ENCODE measurements around the gene CHAF1A. TPM values are rescaled to one million over a fixed set of nuclear protein-coding genes. Genes with fewer than 3 reads are reported as not detected.

CHAF1A gene
- total RNA-seq, 4 donors from 2014 or later: 8.5 to 28.9 (median 11.1) TPM

GRCh38 chr19:4409123-4409933 is 6.9 kb downstream of the CHAF1A start:
- Histone ChIP-seq H3K27me3 (no peaks in the 10 kb centered on the region), H3K36me3 (no peaks in the 10 kb centered on the region), H3K27ac (no peak overlapping the region), H3K4me3 (no peak overlapping the region), H3K9me3 (no peaks in the 10 kb centered on the region), H3K4me1 (no peaks in the 10 kb centered on the region)
- WGBS, 2 donors (ENCODE audit: low coverage in 1 of 2): 87 to 94% methylated on average over 4 to 23 of the region's 23 CpGs
- no peak for TF ChIP-seq POLR2AphosphoS5 (IDR thresholded peaks at IDR 0.05)
- TF ChIP-seq EP300 (IDR thresholded peaks at IDR 0.05; ENCODE audit: low read depth): no peak
- TF ChIP-seq, protein P1, sequence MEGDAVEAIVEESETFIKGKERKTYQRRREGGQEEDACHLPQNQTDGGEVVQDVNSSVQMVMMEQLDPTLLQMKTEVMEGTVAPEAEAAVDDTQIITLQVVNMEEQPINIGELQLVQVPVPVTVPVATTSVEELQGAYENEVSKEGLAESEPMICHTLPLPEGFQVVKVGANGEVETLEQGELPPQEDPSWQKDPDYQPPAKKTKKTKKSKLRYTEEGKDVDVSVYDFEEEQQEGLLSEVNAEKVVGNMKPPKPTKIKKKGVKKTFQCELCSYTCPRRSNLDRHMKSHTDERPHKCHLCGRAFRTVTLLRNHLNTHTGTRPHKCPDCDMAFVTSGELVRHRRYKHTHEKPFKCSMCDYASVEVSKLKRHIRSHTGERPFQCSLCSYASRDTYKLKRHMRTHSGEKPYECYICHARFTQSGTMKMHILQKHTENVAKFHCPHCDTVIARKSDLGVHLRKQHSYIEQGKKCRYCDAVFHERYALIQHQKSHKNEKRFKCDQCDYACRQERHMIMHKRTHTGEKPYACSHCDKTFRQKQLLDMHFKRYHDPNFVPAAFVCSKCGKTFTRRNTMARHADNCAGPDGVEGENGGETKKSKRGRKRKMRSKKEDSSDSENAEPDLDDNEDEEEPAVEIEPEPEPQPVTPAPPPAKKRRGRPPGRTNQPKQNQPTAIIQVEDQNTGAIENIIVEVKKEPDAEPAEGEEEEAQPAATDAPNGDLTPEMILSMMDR (IDR thresholded peaks at IDR 0.05): no peak
- no peak for TF ChIP-seq POLR2A (IDR thresholded peaks at IDR 0.05)
- intact Hi-C loops (cut with DNase I; ENCODE audit: low total_unique reads): no loop called here
- in situ Hi-C loops (cut with MboI; ENCODE audit: low pct_ligation_motif_present in 1 of 4, low pct_unique_long_range_greater_than_20kb in 1 of 4, low sequenced_read_pairs in 3 of 4): no loop called here
- DNase-seq: no peak

- in situ Hi-C loops (cut with MboI; ENCODE audit: low pct_ligation_motif_present in 1 of 4, low pct_unique_long_range_greater_than_20kb in 1 of 4, low sequenced_read_pairs in 3 of 4) (no loop called here), intact Hi-C loops (cut with DNase I; ENCODE audit: low total_unique reads) (no loop called here)
- TF ChIP-seq EP300 (IDR thresholded peaks at IDR 0.05; ENCODE audit: low read depth) (no peak), POLR2A (IDR thresholded peaks at IDR 0.05) (no peak), POLR2AphosphoS5 (IDR thresholded peaks at IDR 0.05) (no peak)
- TF ChIP-seq, protein P1 (IDR thresholded peaks at IDR 0.05): no peak
- H3K9me3 ChIP-seq: no peaks in the 10 kb centered on the region
- H3K27ac ChIP-seq: no peak overlapping the region
- WGBS, 2 donors (ENCODE audit: low coverage in 1 of 2): 82 to 99% methylated on average over 2 to 3 of the region's 3 CpGs
- peaks cover 0 to 3% (median 0%) of the 10 kb centered on the region in 4 donors for H3K4me1 ChIP-seq
- no peak overlapping the region for H3K4me3 ChIP-seq
- no peak for DNase-seq
- no peaks in the 10 kb centered on the region for H3K36me3 ChIP-seq
- H3K27me3 ChIP-seq: no peaks in the 10 kb centered on the region
Observed at GRCh38 chr19:4413588-4413987, 11.1 kb downstream of the CHAF1A start.

DNA sequence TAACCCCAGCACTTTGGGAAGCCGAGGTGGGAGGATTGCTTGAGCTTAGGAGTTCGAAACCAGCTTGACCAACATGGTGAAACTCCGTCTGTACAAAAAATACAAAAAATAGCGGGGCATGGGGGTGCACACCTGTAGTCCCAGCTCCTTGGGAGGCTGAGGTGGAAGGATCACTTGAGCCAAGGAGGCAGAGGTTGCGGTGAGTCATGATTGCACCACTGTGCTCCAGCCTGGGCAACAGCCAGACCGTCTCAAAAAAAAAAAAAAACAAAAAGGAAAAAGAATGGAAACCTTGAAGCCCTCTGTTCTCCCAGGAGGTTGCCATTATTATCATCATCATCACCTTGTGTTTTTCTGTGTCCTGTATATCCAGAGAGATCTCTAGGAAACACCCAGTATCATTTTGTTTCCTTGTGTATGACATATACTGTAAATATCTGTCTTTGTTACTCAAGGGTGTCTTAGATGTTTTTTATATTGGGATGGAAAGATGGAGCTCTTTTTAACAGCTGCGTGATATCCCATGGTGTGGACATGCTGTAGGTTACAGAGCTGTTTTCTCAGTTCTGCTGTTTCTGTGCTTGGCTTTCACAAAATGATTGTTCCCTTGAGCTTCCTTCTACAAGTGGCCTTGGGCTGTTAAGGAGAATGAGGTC is 11.8 kb downstream of the CHAF1A start:
- no peaks in the 10 kb centered on the region for H3K9me3 ChIP-seq
- no peak overlapping the region for H3K27ac ChIP-seq
- H3K4me3 ChIP-seq: no peak overlapping the region
- H3K36me3 ChIP-seq: no peaks in the 10 kb centered on the region
- H3K27me3 ChIP-seq: no peaks in the 10 kb centered on the region
- DNase-seq: no peak
- intact Hi-C loops (cut with DNase I; ENCODE audit: low total_unique reads) (no loop called here), in situ Hi-C loops (cut with MboI; ENCODE audit: low pct_ligation_motif_present in 1 of 4, low pct_unique_long_range_greater_than_20kb in 1 of 4, low sequenced_read_pairs in 3 of 4) (no loop called here)
- 91 to 98% methylated on average over 6 to 7 of the region's 7 CpGs for WGBS, 2 donors (ENCODE audit: low coverage in 1 of 2)
- TF ChIP-seq EP300 (IDR thresholded peaks at IDR 0.05; ENCODE audit: low read depth) (no peak), POLR2AphosphoS5 (IDR thresholded peaks at IDR 0.05) (no peak), POLR2A (IDR thresholded peaks at IDR 0.05) (no peak)
- TF ChIP-seq, protein P1 (IDR thresholded peaks at IDR 0.05): no peak
- H3K4me1 ChIP-seq: peaks cover 0 to 3% (median 0%) of the 10 kb centered on the region in 4 donors

- H3K4me3 ChIP-seq: no peak overlapping the region
- DNase-seq: no peak
- intact Hi-C loops (cut with DNase I; ENCODE audit: low total_unique reads) (no loop called here), in situ Hi-C loops (cut with MboI; ENCODE audit: low pct_ligation_motif_present in 1 of 4, low pct_unique_long_range_greater_than_20kb in 1 of 4, low sequenced_read_pairs in 3 of 4) (no loop called here)
- no peak overlapping the region for H3K27ac ChIP-seq
- H3K9me3 ChIP-seq: no peaks in the 10 kb centered on the region
- H3K36me3 ChIP-seq: no peaks in the 10 kb centered on the region
- WGBS, 2 donors (ENCODE audit: low coverage in 1 of 2): 76 to 100% methylated on average over 3 to 9 of the region's 9 CpGs
- no peak for TF ChIP-seq POLR2AphosphoS5 (IDR thresholded peaks at IDR 0.05)
- TF ChIP-seq POLR2A (IDR thresholded peaks at IDR 0.05): no peak
- TF ChIP-seq EP300 (IDR thresholded peaks at IDR 0.05; ENCODE audit: low read depth): no peak
- TF ChIP-seq, protein P1 (IDR thresholded peaks at IDR 0.05): no peak
- no peaks in the 10 kb centered on the region for H3K27me3 ChIP-seq
- peaks cover 0 to 3% (median 0%) of the 10 kb centered on the region in 4 donors for H3K4me1 ChIP-seq
Observed at GRCh38 chr19:4414800-4415321, 12.4 kb downstream of the CHAF1A start.
